Right renal pelvis (tissue), 4 donors: ENCODE measurements around the gene STX8. TPM values are rescaled to one million over a fixed set of nuclear protein-coding genes. Genes with fewer than 3 reads are reported as not detected.

Source experiments
- DNase-seq, 4 donors: peaks; one replicate each; pipeline ENCODE4 v3.0.0-alpha.2; 2013; ENCODE audit warnings: low read depth in 4 of 4, low spot score in 3 of 4, missing footprints in 1 of 4
- polyA plus RNA-seq, 4 donors: library from polyadenylated mRNA; unstranded; fragments of 120-200 nt; gene quantifications; one replicate each; pipeline ENCODE4 v1.2.1, GENCODE V29; 2013; ENCODE audit not compliant: insufficient read length in 4 of 4

The STX8 gene
- polyA plus RNA-seq, 4 donors = 64.2 to 66.9 (median 64.6) TPM

- DNase-seq = no peak
Measured at GRCh38 chr17:9200699-9201359, 374.8 kb downstream of the STX8 start.

Other genes with a start within 250 kb of the STX8 start
- 1 to 10 TPM; 2.2 to 3.5 (median 2.8) TPM for gene CFAP52, start 822 bp upstream of the STX8 start, polyA plus RNA-seq
- 1 to 10 TPM; 7.0 to 8.1 (median 7.2) TPM for gene USP43, start 69.7 kb upstream of the STX8 start, polyA plus RNA-seq
- not detected for gene DHRS7C, start 215.8 kb upstream of the STX8 start, polyA plus RNA-seq
- gene GSG1L2, start 246.3 kb upstream of the STX8 start, polyA plus RNA-seq = not detected